ENCODE data around the gene PIK3CD.

DNA sequence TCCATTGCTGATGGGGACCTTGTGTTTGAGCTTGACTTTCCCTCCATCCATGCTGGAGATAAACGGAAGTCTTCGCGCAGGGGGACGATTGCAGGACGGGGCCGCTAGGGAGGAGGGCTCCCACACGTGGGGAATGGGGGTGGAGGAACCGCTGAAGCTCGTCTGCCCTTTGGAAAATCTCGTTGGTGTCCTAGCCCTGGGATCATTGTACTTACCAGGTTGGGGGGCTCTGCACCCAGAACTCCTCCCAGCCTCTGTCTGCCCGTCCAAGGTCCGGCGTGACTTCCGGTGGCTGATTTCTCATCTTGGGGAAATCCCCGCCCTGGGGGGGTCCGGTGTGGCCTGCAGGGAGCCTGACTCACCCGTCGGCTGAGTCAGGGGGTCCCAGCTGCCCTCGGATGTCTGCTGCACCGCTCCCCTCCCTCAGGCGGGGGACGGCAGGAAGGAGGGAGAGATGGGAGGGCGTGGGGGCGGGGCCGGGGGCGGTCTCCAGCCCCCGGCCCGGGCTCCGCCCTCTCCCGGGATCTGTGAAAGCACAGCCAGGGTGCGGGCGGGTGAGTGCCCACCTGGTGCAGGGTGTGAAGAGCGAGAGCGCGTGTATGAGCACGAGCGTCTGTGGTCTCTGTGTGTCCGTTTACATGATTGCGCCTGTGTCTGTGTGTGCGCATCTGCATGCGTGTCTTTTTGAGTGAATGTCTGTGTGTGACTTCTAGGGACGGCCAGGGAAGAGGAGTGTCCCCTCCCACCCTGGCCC is 35.8 kb downstream of the PIK3CD start:
- TF ChIP-seq, protein P1, sequence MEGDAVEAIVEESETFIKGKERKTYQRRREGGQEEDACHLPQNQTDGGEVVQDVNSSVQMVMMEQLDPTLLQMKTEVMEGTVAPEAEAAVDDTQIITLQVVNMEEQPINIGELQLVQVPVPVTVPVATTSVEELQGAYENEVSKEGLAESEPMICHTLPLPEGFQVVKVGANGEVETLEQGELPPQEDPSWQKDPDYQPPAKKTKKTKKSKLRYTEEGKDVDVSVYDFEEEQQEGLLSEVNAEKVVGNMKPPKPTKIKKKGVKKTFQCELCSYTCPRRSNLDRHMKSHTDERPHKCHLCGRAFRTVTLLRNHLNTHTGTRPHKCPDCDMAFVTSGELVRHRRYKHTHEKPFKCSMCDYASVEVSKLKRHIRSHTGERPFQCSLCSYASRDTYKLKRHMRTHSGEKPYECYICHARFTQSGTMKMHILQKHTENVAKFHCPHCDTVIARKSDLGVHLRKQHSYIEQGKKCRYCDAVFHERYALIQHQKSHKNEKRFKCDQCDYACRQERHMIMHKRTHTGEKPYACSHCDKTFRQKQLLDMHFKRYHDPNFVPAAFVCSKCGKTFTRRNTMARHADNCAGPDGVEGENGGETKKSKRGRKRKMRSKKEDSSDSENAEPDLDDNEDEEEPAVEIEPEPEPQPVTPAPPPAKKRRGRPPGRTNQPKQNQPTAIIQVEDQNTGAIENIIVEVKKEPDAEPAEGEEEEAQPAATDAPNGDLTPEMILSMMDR (IDR thresholded peaks at IDR 0.05) = no peak
- no peak for TF ChIP-seq POLR2A (IDR thresholded peaks at IDR 0.05)
